ENCODE results near the gene SMIM11. TPM values are rescaled to one million over a fixed set of nuclear protein-coding genes. Genes with fewer than 3 reads are reported as not detected.
A peak's percentile ranks its signal among the peaks of the same experiment; 100 is the strongest.
"Not testable (repeated sequence)": the region's sequence is repeated elsewhere in the genome, so short reads cannot be mapped to it uniquely, and the experiment has no call there.

The SMIM11 gene
- 9.2 and 10.6 TPM in 2 replicates for total RNA-seq
- 15.5 TPM for total RNA-seq (2013)
- polyA plus RNA-seq = 8.7 and 10.3 TPM in 2 replicates
- 5.4 and 8.6 TPM in 2 replicates for polyA minus RNA-seq

GRCh38 chr21:34374940-34375618 lies at the start of gene SMIM11:
Gene SMIM11, plus strand, starts transcription at chr21:34375507. Its CDS starts 3,998 bp downstream, at chr21:34379505.
- intact Hi-C loops (cut with micrococcal nuclease); POLR2A ChIA-PET; H3K4me1 Mint-ChIP-seq; H3K27me3 ChIP-seq (replicated peaks in 1 of 4; ENCODE audit: control extremely low read depth in 1 of 4, control insufficient read depth in 3 of 4, insufficient read depth in 4 of 4, low read length in 3 of 4); CTCF ChIA-PET; H2AFZ ChIP-seq (ENCODE audit: insufficient read depth, low read depth, low read length, poor library complexity, severe bottlenecking); H4K20me1 ChIP-seq (ENCODE audit: control insufficient read depth, insufficient read depth, low read length, poor library complexity, severe bottlenecking); H3K4me3 ChIP-seq (ENCODE audit: control extremely low read depth in 1 of 5, extremely low read depth in 1 of 5, insufficient read depth in 1 of 5, low read depth in 2 of 5, low read length in 4 of 5); DNase-seq; H3K4me2 ChIP-seq (replicated peaks; ENCODE audit: low read depth, low read length, poor library complexity, severe bottlenecking); H3K4me3 Mint-ChIP-seq; H3K36me3 ChIP-seq (replicated peaks in 1 of 2; ENCODE audit: control extremely low read depth in 1 of 2, control insufficient read depth in 1 of 2, extremely low read depth in 1 of 2, insufficient read depth in 2 of 2, low read length in 1 of 2); H3K4me1 ChIP-seq (ENCODE audit: control insufficient read depth in 2 of 2, insufficient read depth in 2 of 2, low read length in 2 of 2); H3K27me3 Mint-ChIP-seq; H3K9me3 ChIP-seq (ENCODE audit: control extremely low read depth in 1 of 3, control insufficient read depth in 2 of 3, insufficient read depth in 1 of 3, low read length in 2 of 3); H3K27ac Mint-ChIP-seq; H3K9me3 Mint-ChIP-seq (ENCODE audit: insufficient read depth); H3K79me2 ChIP-seq (ENCODE audit: control insufficient read depth, insufficient read depth, low read length); H3K9ac ChIP-seq (ENCODE audit: low read length); H3K27ac ChIP-seq (ENCODE audit: low read length in 2 of 2): not testable (repeated sequence)
- no CpG with 5 or more reads among the region's 49 CpGs for WGBS (ENCODE audit: insufficient coverage)
- peak; percentile 97 for ATAC-seq (ENCODE audit: low read depth)

- H2AFZ ChIP-seq (ENCODE audit: insufficient read depth, low read depth, low read length, poor library complexity, severe bottlenecking) = no peak overlapping the region
- intact Hi-C loops (cut with micrococcal nuclease) = no loop called here
- no peak overlapping the region for H3K9ac ChIP-seq (ENCODE audit: low read length)
- H3K79me2 ChIP-seq (ENCODE audit: control insufficient read depth, insufficient read depth, low read length) = no peaks in the 10 kb centered on the region
- DNase-seq = no peak
- H3K4me3 ChIP-seq (ENCODE audit: control extremely low read depth in 1 of 5, extremely low read depth in 1 of 5, insufficient read depth in 1 of 5, low read depth in 2 of 5, low read length in 4 of 5) = no peak overlapping the region
- no peaks in the 10 kb centered on the region for H3K4me1 ChIP-seq (ENCODE audit: control insufficient read depth in 2 of 2, insufficient read depth in 2 of 2, low read length in 2 of 2)
- peaks cover 0 to 2% (median 0%) of the 10 kb centered on the region in 4 experiments for H3K27me3 ChIP-seq (replicated peaks in 1 of 4; ENCODE audit: control extremely low read depth in 1 of 4, control insufficient read depth in 3 of 4, insufficient read depth in 4 of 4, low read length in 3 of 4)
- H3K4me3 Mint-ChIP-seq = no peak overlapping the region
- CTCF ChIA-PET = interaction anchor here (0.6 to 1.6 kb wide), 3 partner anchors 18 to 406 kb away, joined by 3 to 7 read pairs (median 4); no protein-coding TSS in a partner anchor
- no peaks in the 10 kb centered on the region for H3K4me1 Mint-ChIP-seq
- H3K4me2 ChIP-seq (replicated peaks; ENCODE audit: low read depth, low read length, poor library complexity, severe bottlenecking) = no peak overlapping the region
- no peak for ATAC-seq (ENCODE audit: low read depth)
- no peaks in the 10 kb centered on the region for H3K36me3 ChIP-seq (replicated peaks in 1 of 2; ENCODE audit: control extremely low read depth in 1 of 2, control insufficient read depth in 1 of 2, extremely low read depth in 1 of 2, insufficient read depth in 2 of 2, low read length in 1 of 2)
- H3K27ac Mint-ChIP-seq = no peak overlapping the region
- POLR2A ChIA-PET = no interaction called here
- peaks cover 2% of the 10 kb centered on the region for H3K9me3 Mint-ChIP-seq (ENCODE audit: insufficient read depth)
- H3K27ac ChIP-seq (ENCODE audit: low read length in 2 of 2) = no peak overlapping the region
- 95% methylated on average over 5 of the region's 8 CpGs for WGBS (ENCODE audit: insufficient coverage)
- H4K20me1 ChIP-seq (ENCODE audit: control insufficient read depth, insufficient read depth, low read length, poor library complexity, severe bottlenecking) = no peaks in the 10 kb centered on the region
- peaks cover 0 to 8% (median 1%) of the 10 kb centered on the region in 3 donors for H3K9me3 ChIP-seq (ENCODE audit: control extremely low read depth in 1 of 3, control insufficient read depth in 2 of 3, insufficient read depth in 1 of 3, low read length in 2 of 3)
- H3K27me3 Mint-ChIP-seq = peaks cover 8% of the 10 kb centered on the region
- TF ChIP-seq CTCF (IDR thresholded peaks at IDR 0.05) (no peak), EZH2 (IDR thresholded peaks at IDR 0.05; ENCODE audit: borderline replicate concordance, insufficient read depth, low read depth, low read length, poor library complexity, severe bottlenecking) (no peak)
Observed at GRCh38 chr21:34330055-34330454, 45.3 kb upstream of the SMIM11 start.

All from B cell (primary cell).